GM12872 (cell line): ENCODE data around the gene MLLT6.

Experiments used
- TF ChIP-seq, protein P1 (sequence below): IDR thresholded peaks from 3 replicates; pipeline ENCODE4 v1.5.1; 2011; ENCODE audit warnings: low read depth, mild to moderate bottlenecking, low read length, moderate library complexity; ENCODE audit not compliant: insufficient read depth

Gene MLLT6

GRCh38 chr17:38704606-38705522 is at the start of gene MLLT6:
Gene MLLT6 (plus strand): TSS chr17:38705273. CDS start chr17:38705633, 360 bp downstream.
- TF ChIP-seq, protein P1, sequence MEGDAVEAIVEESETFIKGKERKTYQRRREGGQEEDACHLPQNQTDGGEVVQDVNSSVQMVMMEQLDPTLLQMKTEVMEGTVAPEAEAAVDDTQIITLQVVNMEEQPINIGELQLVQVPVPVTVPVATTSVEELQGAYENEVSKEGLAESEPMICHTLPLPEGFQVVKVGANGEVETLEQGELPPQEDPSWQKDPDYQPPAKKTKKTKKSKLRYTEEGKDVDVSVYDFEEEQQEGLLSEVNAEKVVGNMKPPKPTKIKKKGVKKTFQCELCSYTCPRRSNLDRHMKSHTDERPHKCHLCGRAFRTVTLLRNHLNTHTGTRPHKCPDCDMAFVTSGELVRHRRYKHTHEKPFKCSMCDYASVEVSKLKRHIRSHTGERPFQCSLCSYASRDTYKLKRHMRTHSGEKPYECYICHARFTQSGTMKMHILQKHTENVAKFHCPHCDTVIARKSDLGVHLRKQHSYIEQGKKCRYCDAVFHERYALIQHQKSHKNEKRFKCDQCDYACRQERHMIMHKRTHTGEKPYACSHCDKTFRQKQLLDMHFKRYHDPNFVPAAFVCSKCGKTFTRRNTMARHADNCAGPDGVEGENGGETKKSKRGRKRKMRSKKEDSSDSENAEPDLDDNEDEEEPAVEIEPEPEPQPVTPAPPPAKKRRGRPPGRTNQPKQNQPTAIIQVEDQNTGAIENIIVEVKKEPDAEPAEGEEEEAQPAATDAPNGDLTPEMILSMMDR: no peak

DNA sequence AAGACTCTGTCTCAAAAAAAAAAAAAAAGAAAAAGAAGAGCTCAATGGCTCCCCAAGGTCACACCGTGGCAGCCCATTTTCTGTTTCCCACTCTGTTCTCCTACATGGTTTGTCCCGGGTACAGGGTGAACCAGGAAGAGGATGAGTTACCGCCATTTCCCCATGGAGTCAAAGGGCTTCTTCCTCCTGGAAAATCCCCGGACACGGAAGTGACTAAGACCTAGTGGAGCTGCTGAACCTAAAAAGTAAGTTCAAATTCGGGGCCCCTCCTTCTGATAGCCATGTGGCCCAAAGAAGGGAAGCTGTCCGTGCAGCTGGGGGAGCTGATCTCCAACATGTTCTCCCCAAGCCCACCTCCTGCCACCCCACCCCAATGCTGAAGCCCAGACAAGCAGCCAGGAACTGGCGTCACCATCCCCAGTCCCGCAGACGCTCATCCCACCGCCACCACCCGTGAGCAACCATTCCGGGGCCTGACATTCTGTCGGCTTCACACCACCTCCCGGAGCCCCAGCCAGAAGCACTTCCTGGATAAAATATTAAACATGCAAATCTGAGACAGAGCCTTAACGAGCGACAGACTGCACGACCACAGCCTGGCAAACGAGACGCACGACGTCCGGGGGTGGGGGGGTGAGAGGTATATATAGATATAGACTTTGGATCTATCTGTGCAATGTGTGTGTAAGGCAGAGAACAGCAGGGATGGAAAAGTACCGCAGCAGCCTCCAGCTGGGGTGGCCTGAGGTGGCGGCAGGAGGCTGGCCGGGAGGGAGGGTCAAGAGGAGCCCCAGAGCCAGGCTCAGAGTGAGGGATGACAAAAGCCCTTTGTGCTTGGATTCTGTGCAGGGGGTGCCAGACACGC is 47.9 kb upstream of the MLLT6 start:
- TF ChIP-seq, protein P1: no peak

- TF ChIP-seq, protein P1: no peak
Measured at GRCh38 chr17:38657824-38658740, 47.0 kb upstream of the MLLT6 start.

DNA sequence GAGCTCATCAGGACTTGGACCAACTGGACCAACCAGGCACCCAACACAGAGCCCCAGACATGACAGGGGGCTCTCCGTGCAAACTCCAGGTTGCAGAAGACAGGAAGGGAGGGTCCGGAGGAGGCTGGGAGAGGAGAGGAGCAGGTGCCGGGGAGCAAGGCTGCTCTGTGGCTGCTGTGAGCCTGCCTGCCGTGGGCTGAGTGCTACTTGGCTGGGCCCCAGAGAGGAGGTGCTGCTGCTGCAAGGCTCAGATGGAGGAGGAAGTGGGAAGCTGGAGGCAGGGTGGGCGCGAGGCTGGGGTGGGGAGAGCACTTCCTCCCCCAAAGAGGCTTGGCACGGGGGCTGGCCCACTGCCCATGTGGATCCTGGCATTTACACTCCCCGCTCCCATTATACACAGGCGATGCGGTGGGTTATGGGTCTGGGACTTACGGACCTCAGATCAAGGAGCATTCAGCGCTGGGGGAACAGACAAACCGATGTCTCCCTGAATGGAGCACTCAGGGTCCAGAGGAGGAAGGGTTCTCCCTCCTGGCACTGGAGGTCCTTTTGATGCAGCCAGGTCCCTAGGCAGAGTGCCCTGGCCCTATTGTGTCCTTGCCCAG is 46.2 kb upstream of the MLLT6 start:
- TF ChIP-seq, protein P1: no peak

GRCh38 chr17:38659415-38659814 is 45.7 kb upstream of the MLLT6 start:
- TF ChIP-seq, protein P1: no peak

- TF ChIP-seq, protein P1: no peak
Measured at GRCh38 chr17:38660097-38661025, 44.7 kb upstream of the MLLT6 start.
